Transverse colon (tissue), 4 donors: ENCODE data around the gene PRKAA2. TPM values are rescaled to one million over a fixed set of nuclear protein-coding genes. Genes with fewer than 3 reads are reported as not detected.

Source experiments
- DNase-seq: peaks from one replicate; pipeline ENCODE4 v3.0.0-alpha.2; 2019
- H3K27ac ChIP-seq, 4 donors: fragments of 200-600 bp; sonication (generic); 2 replicates each; pipeline ENCODE4 v1.5.1; 2016 to 2018; ENCODE audit warnings: inconsistent platforms in 4 of 4
- H3K27me3 ChIP-seq: fragments of 200-600 bp; sonication (generic); 2 replicates; pipeline ENCODE4 v1.5.1; 2017; ENCODE audit warnings: inconsistent platforms
- H3K36me3 ChIP-seq, 4 donors: fragments of 200-600 bp; sonication (generic); 2 replicates each; pipeline ENCODE4 v1.5.1; 2017 to 2019; ENCODE audit warnings: inconsistent platforms in 4 of 4
- H3K4me1 ChIP-seq, 4 donors: fragments of 200-600 bp; sonication (generic); 2 replicates each; pipeline ENCODE4 v1.5.1; 2017 to 2020; ENCODE audit warnings: inconsistent platforms in 4 of 4
- H3K4me3 ChIP-seq, 4 donors: fragments of 200-600 bp; sonication (generic); 1 replicate in 1 of 4; 2 replicates in 3 of 4; pipeline versions ENCODE4 v1.5.1 to v1.6.1; 2017 to 2019; ENCODE audit warnings: inconsistent platforms in 4 of 4
- H3K9me3 ChIP-seq, 2 donors: fragments of 200-600 bp; sonication (generic); 2 replicates each; pipeline ENCODE4 v1.5.1; 2017 to 2019; ENCODE audit warnings: inconsistent platforms in 2 of 2
- EP300 ChIP-seq: sonication (generic); formaldehyde crosslinking; IDR thresholded peaks from one replicate; pipeline ENCODE4 v1.6.1; 2017; ENCODE audit warnings: antibody characterized with exemption, low read depth
- POLR2A ChIP-seq: fragments of 450-650 bp; IDR thresholded peaks from one replicate; pipeline ENCODE4 v1.6.1; 2016; ENCODE audit warnings: antibody characterized with exemption, mild to moderate bottlenecking, moderate library complexity
- POLR2AphosphoS5 ChIP-seq, 3 donors: sonication (generic); formaldehyde crosslinking; IDR thresholded peaks; one replicate each; pipeline ENCODE4 v1.6.1; 2016; ENCODE audit warnings: antibody characterized with exemption in 3 of 3
- WGBS, 2 donors: methylation state at CpG; one replicate each; pipeline ENCODE4 v1.1.5; 2018; ENCODE audit warnings: low coverage in 1 of 2; 5-methylcytosine and 5-hydroxymethylcytosine counted together
- in situ Hi-C, 4 donors: fragments of 200-750 bp; cut with MboI; loops; one replicate each; pipeline versions ENCODE4 v1.15.0 to v1.15.1; 2017; ENCODE audit warnings: low sequenced_read_pairs in 3 of 4, low pct_ligation_motif_present in 1 of 4, low pct_unique_long_range_greater_than_20kb in 1 of 4
- intact Hi-C: fragments of 100-400 bp; cut with DNase I; formaldehyde crosslinking; loops from one replicate; pipeline ENCODE4 v1.15.1; 2023; ENCODE audit warnings: low total_unique reads
- total RNA-seq, 4 donors: library from RNA; depleted of rRNA; stranded (reverse); fragments of >200 nt; gene quantifications; one replicate each; pipeline ENCODE4 v1.1.0, GENCODE V29; 2016
- TF ChIP-seq, protein P1 (sequence below), 5 experiments: fragments of 200-600 bp in 3 of 5; fragments of 450-650 bp in 2 of 5; sonication (generic) in 3 of 5; IDR thresholded peaks; 1 replicate in 2 of 5; 2 replicates in 3 of 5; pipeline ENCODE4 v1.5.1; 2016 to 2017; ENCODE audit warnings: antibody characterized with exemption in 5 of 5, inconsistent platforms in 3 of 5, mild to moderate bottlenecking in 2 of 5, moderate library complexity in 1 of 5

PRKAA2 gene
- total RNA-seq, 4 donors from 2014 or later = 2.6 to 8.9 (median 5.3) TPM

GRCh38 chr1:56686169-56686568 is 41.1 kb downstream of the PRKAA2 start:
- H3K9me3 ChIP-seq = no peaks in the 10 kb centered on the region
- peaks cover 0 to 3% (median 0%) of the 10 kb centered on the region in 4 donors for H3K4me1 ChIP-seq
- H3K4me3 ChIP-seq = no peak overlapping the region
- TF ChIP-seq, protein P1, sequence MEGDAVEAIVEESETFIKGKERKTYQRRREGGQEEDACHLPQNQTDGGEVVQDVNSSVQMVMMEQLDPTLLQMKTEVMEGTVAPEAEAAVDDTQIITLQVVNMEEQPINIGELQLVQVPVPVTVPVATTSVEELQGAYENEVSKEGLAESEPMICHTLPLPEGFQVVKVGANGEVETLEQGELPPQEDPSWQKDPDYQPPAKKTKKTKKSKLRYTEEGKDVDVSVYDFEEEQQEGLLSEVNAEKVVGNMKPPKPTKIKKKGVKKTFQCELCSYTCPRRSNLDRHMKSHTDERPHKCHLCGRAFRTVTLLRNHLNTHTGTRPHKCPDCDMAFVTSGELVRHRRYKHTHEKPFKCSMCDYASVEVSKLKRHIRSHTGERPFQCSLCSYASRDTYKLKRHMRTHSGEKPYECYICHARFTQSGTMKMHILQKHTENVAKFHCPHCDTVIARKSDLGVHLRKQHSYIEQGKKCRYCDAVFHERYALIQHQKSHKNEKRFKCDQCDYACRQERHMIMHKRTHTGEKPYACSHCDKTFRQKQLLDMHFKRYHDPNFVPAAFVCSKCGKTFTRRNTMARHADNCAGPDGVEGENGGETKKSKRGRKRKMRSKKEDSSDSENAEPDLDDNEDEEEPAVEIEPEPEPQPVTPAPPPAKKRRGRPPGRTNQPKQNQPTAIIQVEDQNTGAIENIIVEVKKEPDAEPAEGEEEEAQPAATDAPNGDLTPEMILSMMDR (IDR thresholded peaks at IDR 0.05) = no peak
- TF ChIP-seq EP300 = no peak
- no peak for TF ChIP-seq POLR2AphosphoS5 (IDR thresholded peaks at IDR 0.05)
- no peak for TF ChIP-seq POLR2A
- WGBS, 2 donors = 82 to 89% methylated on average over 2 of the region's 2 CpGs
- intact Hi-C loops (no loop called here), in situ Hi-C loops (no loop called here)
- H3K27ac ChIP-seq = no peak overlapping the region
- H3K36me3 ChIP-seq = no peaks in the 10 kb centered on the region
- H3K27me3 ChIP-seq = no peaks in the 10 kb centered on the region
- DNase-seq = no peak

GRCh38 chr1:56688522-56689026 is 43.5 kb downstream of the PRKAA2 start:
- intact Hi-C loops = no loop called here
- no peaks in the 10 kb centered on the region for H3K27me3 ChIP-seq
- no peak for DNase-seq
- H3K4me3 ChIP-seq = no peak overlapping the region
- peaks cover 0 to 3% (median 0%) of the 10 kb centered on the region in 4 donors for H3K4me1 ChIP-seq
- no peak for TF ChIP-seq EP300
- TF ChIP-seq POLR2A = no peak
- TF ChIP-seq, protein P1 (IDR thresholded peaks at IDR 0.05) = no peak
- TF ChIP-seq POLR2AphosphoS5 (IDR thresholded peaks at IDR 0.05) = no peak
- H3K9me3 ChIP-seq = no peaks in the 10 kb centered on the region
- in situ Hi-C loops = no loop called here
- no peak overlapping the region for H3K27ac ChIP-seq
- no peaks in the 10 kb centered on the region for H3K36me3 ChIP-seq
- 58% methylated on average over 3 of the region's 3 CpGs; no CpG with 5 or more reads in 1 of the 2 donors for WGBS, 2 donors

DNA sequence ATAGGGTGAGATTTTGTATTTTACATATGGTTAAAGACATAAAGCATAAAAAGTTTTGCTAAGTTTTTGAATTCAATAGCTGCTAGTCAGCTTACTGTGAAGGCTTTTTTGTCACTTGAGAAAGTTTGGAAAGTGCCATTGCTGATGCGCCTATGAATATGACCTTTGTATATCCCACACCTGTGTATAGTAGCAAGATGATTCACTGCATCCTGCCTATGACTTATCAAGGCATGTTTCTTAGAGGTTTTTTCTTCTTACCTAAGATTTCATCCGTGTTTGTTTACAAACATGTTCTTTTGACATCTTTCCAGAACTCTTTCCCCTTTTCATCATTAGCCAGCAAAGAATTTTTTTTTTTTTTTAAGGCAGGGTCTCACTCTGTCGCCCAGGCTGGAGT is 51.5 kb downstream of the PRKAA2 start:
- H3K9me3 ChIP-seq = no peaks in the 10 kb centered on the region
- no peaks in the 10 kb centered on the region for H3K4me1 ChIP-seq
- TF ChIP-seq POLR2A (no peak), EP300 (no peak), POLR2AphosphoS5 (IDR thresholded peaks at IDR 0.05) (no peak)
- TF ChIP-seq, protein P1 (IDR thresholded peaks at IDR 0.05) = no peak
- intact Hi-C loops = no loop called here
- in situ Hi-C loops = no loop called here
- 76 to 83% methylated on average over 2 to 3 of the region's 3 CpGs for WGBS, 2 donors
- H3K36me3 ChIP-seq = no peaks in the 10 kb centered on the region
- H3K27me3 ChIP-seq = no peaks in the 10 kb centered on the region
- no peak overlapping the region for H3K27ac ChIP-seq
- H3K4me3 ChIP-seq = no peak overlapping the region
- DNase-seq = no peak

GRCh38 chr1:56703747-56704146 is 58.6 kb downstream of the PRKAA2 start:
- H3K36me3 ChIP-seq = peaks cover 0 to 4% (median 0%) of the 10 kb centered on the region in 4 donors
- no peak overlapping the region for H3K4me3 ChIP-seq
- no peak for DNase-seq
- H3K27ac ChIP-seq = no peak overlapping the region
- TF ChIP-seq POLR2A = no peak
- no peak for TF ChIP-seq POLR2AphosphoS5 (IDR thresholded peaks at IDR 0.05)
- no peak for TF ChIP-seq EP300
- TF ChIP-seq, protein P1 (IDR thresholded peaks at IDR 0.05) = no peak
- H3K4me1 ChIP-seq = no peaks in the 10 kb centered on the region
- 78 to 79% methylated on average over 1 of the region's 1 CpG for WGBS, 2 donors
- no peaks in the 10 kb centered on the region for H3K27me3 ChIP-seq
- in situ Hi-C loops = loop anchor here in 2 of 4 donors (25.0 kb wide), 1 partner anchor 1416 kb away; no protein-coding TSS in a partner anchor
- no peaks in the 10 kb centered on the region for H3K9me3 ChIP-seq
- intact Hi-C loops = no loop called here
